GM18508 (cell line): ENCODE results near the gene TNFSF8.

Experiments
- ATAC-seq: cut with Tn5 transposase; IDR thresholded peaks from one replicate; pipeline ENCODE4 v1.9.1; 2021; ENCODE audit warnings: moderate number of reproducible peaks; ENCODE audit not compliant: insufficient read depth, unreplicated experiment

TNFSF8 gene, protein sequence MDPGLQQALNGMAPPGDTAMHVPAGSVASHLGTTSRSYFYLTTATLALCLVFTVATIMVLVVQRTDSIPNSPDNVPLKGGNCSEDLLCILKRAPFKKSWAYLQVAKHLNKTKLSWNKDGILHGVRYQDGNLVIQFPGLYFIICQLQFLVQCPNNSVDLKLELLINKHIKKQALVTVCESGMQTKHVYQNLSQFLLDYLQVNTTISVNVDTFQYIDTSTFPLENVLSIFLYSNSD

DNA sequence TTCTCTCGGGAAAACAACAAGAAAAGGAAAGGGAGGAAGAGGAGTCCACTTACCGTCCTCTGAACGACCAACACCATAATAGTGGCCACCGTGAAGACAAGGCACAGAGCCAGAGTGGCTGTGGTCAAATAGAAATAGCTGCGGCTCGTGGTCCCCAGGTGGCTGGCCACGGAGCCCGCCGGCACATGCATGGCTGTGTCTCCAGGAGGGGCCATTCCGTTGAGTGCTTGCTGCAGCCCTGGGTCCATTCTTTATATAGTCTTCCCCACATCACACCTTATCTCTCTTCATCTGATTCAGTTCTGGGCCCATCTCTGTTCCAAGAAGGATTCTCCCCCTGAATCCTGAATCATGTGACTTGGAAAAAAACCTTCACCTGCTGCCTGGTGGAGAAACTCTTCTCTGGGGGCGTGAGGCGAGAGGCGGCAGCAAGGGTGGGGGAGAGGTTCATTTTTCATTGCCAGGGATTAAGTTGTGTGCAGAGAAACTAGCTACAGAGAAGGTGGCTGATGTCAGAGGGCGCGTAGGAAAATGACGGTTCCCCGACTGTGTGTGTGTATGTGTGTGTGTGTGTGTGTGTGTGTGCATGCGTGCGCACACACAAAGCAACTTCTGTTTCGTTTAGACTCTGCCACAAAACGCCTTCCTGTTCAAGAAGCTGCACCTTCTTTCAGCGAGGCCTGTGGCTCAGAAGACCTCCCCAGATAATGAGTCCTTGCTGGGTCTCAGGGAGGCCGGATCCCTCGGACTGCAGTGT, at the start of gene TNFSF8:
TSS of gene TNFSF8 (minus strand) at position 536 of the 757 bp plus-strand sequence. CDS start at position 248, 288 bp downstream.
- no peak for ATAC-seq

GRCh38 chr9:114973216-114973615, 42.8 kb upstream of the TNFSF8 start:
- ATAC-seq: no peak

GRCh38 chr9:114972510-114973136, 42.2 kb upstream of the TNFSF8 start:
- ATAC-seq: no peak

DNA sequence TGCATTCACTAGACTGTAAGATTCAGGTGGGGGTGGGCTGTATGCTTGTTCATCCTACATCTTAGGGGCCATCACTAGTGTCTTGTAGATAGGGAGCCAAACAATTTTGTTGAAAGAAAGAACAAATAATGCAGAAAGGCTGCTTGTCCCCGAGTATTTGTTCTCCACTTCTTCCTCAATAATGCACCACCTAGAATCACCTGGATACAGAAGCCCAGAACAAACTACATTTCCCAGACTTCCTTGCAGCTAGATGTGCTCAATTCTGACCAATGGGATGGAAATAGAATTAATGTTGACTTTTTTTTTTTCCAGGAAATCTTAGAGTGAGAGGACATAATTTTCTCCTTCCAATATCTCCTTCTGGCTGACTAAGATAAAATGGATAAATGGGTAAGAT, 38.9 kb upstream of the TNFSF8 start:
- no peak for ATAC-seq

DNA sequence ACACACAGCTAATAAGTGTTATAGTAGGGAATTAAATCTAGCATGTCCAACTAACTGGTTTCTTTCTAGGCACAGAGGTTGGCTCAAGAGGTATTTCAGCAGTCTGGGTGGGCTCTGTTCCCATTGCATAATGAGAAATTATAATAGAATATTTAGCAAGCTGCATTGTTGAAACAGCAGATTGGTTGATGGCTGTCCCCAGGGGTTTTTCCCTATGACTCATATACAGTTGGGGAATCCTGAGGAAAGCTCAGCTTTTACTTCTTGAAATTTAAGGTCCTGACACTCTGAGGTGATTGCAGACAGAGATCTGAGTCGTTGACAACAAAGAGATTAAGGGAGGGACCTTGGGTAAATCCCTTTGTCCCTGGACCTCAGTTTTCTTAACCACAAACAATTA, 38.3 kb upstream of the TNFSF8 start:
- ATAC-seq: no peak

DNA sequence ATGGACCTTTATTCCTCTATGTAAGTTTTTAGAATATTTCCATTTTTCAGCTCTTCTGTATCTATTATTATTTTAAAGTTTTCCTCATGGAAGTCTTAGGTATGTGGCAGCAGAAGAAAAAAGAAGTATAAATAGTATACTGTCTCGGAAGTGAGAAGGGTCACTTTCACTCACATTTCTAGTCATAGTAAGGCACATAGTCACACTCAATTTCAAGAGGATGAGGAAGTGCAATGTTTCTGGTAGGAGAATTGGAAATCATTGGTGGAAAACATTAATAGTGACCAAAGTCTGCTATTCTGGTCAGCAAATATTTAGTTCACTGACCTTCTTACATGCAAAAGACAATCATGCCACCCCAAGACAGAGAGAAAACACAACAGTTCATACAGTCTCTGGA, 35.2 kb upstream of the TNFSF8 start:
- ATAC-seq: no peak

DNA sequence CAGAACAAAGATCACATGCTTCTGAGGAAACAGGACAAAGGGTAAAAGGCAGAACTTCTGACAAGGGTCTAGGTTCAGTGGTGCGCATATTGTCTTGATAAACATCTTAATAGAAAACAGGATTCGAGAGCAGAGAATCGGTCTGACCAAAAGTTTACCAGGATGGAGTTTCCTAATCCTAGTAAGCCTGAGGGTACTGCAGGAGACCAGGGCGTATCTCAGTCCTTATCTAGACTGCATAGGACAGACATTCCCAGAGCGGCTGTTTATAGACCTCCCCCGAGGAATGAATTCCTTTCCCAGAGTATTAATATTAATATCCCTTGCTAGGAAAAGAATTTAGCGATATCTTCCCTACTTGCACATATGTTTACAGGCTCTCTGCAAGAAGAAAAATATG, 32.4 kb upstream of the TNFSF8 start:
- ATAC-seq: no peak

GRCh38 chr9:114960276-114960675, 29.9 kb upstream of the TNFSF8 start:
- no peak for ATAC-seq

GRCh38 chr9:114958844-114959235, 28.4 kb upstream of the TNFSF8 start:
- no peak for ATAC-seq

GRCh38 chr9:114958021-114958843, 27.8 kb upstream of the TNFSF8 start:
- no peak for ATAC-seq

GRCh38 chr9:114957558-114957957, 27.2 kb upstream of the TNFSF8 start:
- no peak for ATAC-seq

- ATAC-seq: no peak
Observed at GRCh38 chr9:114954956-114955582, 24.7 kb upstream of the TNFSF8 start.

DNA sequence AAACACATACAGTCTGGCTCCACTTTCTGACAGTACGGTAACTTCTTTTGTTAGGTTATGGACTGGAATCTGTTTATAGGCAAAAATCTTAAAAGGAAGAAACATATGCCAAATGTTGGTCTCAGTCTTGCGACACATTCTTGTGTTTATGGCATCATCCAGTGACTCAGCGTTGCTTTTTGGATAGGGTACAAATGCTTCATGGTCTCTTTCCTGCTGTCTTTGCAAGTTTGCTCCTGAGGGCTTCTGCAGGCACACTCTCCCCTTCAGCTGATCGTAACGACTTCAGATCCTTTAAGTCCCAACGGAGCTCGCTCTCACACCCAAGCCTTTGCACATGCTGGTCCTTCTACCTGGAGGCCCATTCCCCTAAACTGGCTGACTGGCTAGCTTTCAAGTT, 23.6 kb upstream of the TNFSF8 start:
- no peak for ATAC-seq

- no peak for ATAC-seq
Observed at GRCh38 chr9:114953046-114953445, 22.7 kb upstream of the TNFSF8 start.

GRCh38 chr9:114950761-114951160, 20.4 kb upstream of the TNFSF8 start:
- ATAC-seq: no peak

DNA sequence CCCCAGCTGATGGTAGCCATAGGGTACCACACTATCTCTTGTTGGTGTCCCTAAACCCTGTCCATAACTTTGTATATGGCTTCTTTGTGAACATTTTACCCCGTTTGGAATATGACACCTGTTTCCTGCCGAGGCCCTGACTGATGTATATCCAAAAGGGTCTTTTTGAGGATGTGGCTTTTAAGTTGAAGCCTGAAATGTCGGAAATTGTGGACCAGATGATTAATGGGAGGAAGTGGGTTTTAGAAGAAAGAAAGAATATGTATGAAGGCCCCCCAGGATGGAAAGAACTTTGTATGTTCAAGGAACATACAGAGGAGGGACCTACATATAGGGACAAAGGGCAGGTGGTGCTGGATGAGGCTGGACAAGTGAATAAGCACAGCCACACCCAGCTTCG, 16.7 kb upstream of the TNFSF8 start:
- no peak for ATAC-seq

DNA sequence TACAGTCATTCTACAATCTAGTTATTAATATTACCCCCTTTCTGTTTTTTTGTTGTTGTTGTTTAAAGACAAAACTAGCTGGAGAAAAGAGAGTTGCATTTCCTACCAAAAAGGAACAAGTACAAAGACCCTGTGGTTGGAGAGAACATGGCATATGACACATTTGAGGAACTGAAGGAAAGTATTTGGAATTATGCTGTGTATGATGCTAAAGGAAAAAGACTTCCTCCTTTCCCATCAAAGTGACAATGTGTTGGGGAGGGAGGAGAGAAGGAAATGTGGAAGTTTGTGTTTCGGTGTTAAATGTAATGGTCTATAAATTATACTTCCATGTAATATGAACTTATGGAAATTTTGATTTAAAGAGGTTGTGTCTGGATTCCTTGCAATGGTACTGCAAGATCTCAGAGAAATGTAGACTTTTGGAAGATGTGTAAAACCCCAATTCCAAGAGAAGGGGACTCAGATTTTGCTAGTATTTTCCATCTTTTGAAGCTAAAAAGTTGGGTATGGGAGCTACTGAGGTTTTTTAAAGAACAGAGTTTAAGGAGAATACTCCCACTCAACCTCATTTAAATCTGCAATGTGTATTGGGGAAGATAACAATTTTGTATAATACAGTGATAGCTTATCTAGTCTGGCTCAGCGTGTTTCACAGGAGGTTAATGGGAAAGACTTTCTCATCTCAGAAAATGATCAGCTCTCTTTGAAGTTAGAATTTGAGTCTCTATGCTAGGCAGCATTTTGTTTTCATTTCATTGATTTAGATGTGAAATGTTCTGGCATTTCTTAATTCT, 15.4 kb upstream of the TNFSF8 start:
- ATAC-seq: no peak

DNA sequence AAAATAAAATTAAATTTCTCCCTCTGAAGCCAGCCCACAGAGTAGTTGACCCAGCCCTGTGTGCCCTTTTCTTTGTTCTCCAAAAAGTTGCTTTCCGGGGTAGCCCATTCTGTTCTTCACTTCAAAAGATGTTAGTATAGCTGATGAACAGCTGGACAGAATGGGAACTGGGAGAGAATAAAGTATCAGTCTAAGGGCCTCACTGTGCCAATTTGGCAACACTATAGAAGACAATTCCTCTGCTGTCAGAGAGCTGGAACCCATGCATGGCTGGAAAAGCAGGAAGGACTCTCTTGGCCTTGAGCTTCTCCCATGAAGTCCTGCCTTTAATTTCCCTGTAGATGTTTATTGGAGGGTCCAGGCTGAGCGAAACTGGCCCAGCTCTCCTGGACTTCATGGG, 11.0 kb upstream of the TNFSF8 start:
- no peak for ATAC-seq
